Activated CD4-positive, alpha-beta T cell treated with anti-CD3 and anti-CD28 coated beads, Interleukin-2, amount 50 U/mL, for 24 hours (primary cell): ENCODE data around the gene KCNN1.
"Not testable (repeated sequence)": the region's sequence is repeated elsewhere in the genome, so short reads cannot be mapped to it uniquely, and the experiment has no call there.

ENCODE experiments used
- DNase-seq, 2 donors: peaks; one replicate each; pipeline ENCODE4 v3.0.0-alpha.2; 2020; ENCODE audit warnings: low read depth in 1 of 2, low spot score in 1 of 2

Gene KCNN1

DNA sequence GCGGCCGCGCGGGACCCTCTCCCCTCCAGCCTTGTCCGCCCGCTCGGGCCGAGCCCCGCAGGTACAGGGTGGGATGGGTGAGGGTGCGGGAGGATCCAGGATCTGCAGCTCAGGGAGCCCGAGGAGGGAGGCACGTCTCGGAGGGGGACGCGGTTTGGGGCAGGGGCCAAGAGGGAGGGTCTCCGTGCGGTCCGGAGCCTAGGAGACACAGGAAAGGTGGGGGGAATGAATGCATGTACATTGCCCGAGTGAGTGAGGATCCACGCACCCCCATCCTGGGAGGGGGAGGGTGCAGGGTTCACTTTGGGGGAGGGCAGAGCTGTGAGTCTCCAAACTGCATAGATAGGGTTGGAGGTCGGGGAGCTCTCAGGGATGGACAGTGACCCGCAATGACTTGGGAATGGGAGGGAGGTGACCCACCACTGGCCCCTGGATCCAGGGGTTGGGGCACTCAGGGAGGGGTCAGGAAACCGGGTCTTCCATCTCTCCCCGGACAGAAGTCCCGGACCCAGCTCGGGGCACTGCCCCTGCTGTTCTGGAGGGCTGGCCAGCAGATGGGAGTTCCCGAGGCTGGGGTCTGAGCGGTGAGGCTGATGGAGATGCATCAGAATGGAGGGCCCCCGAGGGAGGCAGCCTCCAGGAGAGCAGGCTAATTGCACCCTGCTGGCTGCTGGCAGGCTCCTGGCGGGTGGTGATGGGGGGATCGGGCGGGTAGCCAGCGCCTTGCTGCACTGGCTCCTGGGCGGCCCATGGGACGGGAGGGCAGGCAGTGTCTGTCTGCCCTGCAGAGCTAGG lies 547 bp downstream of the KCNN1 start:
- DNase-seq: no peak

GRCh38 chr19:17968362-17968761 lies 1.5 kb downstream of the KCNN1 start:
- no peak for DNase-seq

DNA sequence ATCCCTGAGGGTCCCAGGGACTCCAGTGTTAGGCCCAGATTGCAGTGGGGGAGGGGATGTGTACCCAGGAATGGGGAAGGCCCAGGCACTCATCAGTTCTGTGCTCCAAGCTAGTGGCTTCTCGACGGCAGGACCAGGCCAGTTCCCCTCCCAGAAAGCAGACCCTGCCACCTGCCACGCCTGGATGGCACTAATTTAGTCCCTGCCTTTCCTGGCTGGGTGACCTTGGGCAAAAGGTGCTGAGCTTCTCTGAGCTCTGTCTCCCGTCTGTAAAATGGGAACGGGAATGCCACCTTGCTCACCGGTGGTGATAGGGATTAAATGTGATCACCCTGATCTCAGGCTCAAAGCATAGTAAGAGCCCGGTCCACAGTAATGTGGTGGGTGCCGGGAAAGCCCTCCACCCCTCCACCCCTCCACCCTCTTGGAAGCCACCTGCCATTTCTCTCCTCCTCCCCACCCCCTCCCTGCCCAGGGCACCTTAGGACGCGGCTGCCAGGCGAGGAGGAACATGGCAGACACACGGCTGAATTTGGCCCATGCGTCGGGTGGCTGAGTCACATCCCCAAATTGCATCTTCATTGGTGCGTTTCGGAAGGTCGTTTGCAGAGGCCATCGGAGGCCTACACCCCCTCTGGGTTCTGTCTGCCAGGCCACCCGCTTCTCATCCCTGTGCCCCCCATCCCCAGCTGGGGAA lies 2.3 kb downstream of the KCNN1 start:
- DNase-seq: no peak

- DNase-seq: no peak
Measured at GRCh38 chr19:17972230-17972629, 5.3 kb downstream of the KCNN1 start.

DNA sequence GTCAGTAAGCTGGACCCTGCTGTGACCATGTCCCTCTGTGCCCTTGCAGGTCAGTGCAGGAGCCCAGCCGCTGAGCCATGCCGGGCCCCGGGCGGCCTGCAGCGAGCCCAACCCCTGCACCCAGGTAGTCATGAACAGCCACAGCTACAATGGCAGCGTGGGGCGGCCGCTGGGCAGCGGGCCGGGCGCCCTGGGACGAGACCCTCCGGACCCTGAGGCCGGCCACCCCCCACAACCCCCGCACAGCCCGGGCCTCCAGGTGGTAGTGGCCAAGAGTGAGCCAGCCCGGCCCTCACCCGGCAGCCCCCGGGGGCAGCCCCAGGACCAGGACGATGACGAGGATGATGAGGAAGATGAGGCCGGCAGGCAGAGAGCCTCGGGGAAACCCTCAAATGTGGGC lies 6.9 kb downstream of the KCNN1 start:
- DNase-seq: no peak

GRCh38 chr19:17974551-17974950 lies 7.6 kb downstream of the KCNN1 start:
- no peak for DNase-seq

GRCh38 chr19:17975032-17975431 lies 8.1 kb downstream of the KCNN1 start:
- no peak for DNase-seq

DNA sequence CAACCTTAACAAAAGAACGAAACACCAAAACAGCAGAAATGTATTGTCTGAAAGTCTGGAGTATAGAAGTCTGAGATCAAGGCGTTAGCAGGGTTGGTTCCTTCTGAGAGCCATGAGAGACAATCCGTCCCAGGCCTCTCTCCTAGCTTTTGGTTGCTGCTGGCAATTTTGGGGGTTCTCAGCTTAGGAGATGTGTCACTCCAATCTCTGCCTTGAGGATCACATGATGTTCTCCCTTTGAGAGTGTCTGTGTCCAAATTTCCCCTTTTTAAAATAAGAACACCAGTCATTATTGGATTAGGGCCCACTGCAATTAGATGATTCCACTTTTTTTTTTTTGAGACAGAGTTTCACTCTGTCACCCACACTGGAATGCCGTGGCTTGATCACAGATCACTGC lies 10.1 kb downstream of the KCNN1 start:
- DNase-seq: no peak

- DNase-seq: no peak
Measured at GRCh38 chr19:17977488-17977887, 10.6 kb downstream of the KCNN1 start.

DNA sequence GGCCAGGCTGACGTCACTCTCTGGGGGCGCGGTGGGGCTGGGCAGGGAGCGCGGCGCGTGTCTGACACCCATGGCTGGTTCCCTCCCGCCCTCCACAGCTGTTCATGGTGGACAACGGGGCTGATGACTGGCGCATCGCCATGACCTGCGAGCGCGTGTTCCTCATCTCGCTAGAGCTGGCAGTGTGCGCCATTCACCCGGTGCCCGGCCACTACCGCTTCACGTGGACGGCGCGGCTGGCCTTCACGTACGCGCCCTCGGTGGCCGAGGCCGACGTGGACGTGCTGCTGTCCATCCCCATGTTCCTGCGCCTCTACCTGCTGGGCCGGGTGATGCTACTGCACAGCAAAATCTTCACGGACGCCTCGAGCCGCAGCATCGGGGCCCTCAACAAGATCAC lies 14.7 kb downstream of the KCNN1 start:
- no peak for DNase-seq

- no peak for DNase-seq
Measured at GRCh38 chr19:17982430-17982829, 15.5 kb downstream of the KCNN1 start.

- no peak for DNase-seq
Measured at GRCh38 chr19:17985037-17985818, 18.3 kb downstream of the KCNN1 start.

DNA sequence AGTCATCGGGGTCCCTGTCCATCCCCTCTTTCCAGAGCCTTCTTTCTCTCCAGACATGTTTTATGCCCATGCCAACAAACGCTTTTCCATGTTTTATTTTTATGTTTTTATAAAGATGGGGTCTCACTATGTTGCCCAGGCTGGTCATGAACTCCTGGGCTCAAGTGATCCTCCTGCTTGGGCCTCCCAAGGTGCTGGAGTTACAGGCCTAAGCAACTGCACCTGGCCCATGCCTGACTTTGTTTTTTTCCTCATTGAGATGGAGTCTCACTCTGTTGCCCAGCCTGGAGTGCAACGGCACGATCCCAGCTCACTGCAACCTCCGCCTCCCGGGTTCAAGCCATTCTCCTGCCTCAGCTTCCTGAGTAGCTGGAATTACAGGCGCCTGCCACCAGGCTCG lies 19.7 kb downstream of the KCNN1 start:
- DNase-seq: not testable (repeated sequence)

DNA sequence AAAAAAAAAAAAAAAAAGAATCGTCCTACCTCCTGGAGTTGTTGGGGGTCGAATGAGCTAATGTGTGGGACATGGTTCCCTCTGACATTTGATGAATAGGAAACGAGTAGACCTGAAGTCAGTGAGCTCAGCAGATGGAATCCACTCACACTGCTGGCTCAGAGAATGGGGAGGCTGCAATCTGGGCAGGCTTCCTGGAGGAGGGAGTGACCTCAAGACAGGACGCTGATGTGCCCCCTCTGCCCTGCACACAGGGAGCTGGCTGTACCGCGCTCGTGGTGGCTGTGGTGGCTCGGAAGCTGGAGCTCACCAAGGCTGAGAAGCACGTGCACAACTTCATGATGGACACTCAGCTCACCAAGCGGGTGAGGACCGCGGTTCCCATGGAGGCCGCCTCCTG lies 21.3 kb downstream of the KCNN1 start:
- DNase-seq: no peak

DNA sequence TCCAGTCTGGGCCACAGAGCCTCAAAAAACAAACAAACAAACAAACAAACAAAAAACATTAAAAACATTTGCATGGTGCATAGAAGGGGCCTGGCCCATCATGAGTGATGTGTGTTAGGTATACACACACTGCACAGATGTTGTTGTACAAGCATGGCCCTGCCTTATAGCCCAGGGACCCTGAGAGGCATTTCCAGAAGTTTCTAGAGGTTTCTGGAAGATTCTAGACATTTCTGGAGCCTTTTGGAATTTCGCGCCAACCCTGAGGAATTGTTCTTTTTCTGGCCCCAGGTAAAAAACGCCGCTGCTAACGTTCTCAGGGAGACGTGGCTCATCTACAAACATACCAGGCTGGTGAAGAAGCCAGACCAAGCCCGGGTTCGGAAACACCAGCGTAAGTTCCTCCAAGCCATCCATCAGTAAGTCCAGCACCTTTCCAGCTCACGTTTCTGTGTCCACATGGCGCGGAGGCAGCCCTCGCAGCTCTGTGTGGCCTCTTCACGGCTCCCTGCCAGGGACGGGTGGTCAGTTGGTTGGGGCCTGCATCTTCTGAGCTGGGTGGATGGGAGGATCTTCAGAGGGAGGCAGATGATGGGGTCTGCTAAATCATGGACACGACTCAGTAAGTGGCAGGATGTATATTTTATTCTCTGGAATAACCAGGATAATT lies 22.7 kb downstream of the KCNN1 start:
- DNase-seq: no peak

DNA sequence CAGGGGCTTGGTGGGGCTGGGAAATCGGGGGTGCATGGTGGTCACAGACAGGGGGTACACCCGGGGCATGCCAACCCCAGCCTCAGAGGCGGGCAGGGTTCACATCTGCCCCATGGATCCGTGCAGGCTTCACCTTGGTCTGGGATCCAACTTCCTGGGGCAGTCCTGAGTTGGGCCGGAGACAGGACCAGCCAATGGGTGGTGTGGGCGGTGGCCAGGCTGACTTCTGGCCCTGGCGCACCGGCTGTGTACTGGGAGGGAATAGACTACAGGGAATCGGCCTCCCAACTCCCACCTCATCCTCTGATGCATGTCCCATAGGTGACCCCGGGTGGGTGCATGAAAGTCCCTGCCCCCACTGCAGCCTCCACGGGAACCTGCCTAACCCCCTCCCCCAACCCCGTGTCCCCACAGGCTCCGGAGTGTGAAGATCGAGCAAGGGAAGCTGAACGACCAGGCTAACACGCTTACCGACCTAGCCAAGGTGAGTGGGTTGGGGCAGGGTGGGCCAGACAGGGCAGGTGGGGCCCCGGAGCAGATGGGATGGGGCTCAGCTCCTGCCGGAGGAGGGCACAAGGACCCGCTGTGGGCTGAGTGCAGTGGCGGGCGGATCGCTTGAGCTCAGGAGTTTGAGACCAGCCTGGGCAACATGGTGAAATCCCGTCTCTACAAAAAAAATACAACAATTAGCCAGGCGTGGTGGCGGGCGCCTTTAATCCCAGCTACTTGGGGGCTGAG lies 26.3 kb downstream of the KCNN1 start:
- DNase-seq: no peak

DNA sequence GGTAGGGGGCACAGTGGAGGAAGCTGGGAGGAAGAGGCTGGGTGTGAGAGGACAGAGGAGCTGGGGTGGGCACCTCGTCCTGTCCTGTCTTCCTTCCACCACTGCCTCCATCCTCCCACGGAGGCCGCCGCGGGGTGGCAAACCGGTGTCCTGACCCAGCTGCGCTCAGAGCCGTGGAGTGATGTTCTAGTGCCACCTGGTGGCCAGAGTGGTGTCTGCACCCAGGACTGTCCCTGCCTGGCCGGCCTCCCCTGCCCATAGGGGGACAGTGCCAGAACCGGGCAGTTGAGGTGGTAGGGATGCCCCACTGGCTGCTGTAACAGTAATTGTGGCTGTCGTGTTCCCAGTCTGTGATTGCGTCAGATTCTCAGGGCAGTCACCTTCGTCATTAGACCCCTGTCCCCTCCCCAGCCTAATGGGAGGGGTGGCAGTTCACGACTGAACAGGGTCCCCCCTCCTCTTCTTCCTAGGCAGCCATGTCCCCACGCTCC lies 30.0 kb downstream of the KCNN1 start:
- DNase-seq: peak; percentile 80 to 86

- no peak for DNase-seq
Measured at GRCh38 chr19:17997969-17998826, 31.3 kb downstream of the KCNN1 start.

GRCh38 chr19:17998827-17999150 lies 31.9 kb downstream of the KCNN1 start:
- no peak for DNase-seq
